ENCODE data around the gene PHLDA2.

GRCh38 chr11:2945031-2945756 is 16.0 kb upstream of the PHLDA2 start:
- no peak for TF ChIP-seq CTCF (conservative IDR thresholded peaks at IDR 0.05; ENCODE audit: low read depth, low read length)
- TF ChIP-seq EZH2 (IDR thresholded peaks at IDR 0.05; ENCODE audit: borderline replicate concordance, low read depth, low read length, poor library complexity, severe bottlenecking): no peak

All from A673 (cell line).